GM20431 (cell line): ENCODE results near the gene DMWD.
"Not testable (repeated sequence)": the region's sequence is repeated elsewhere in the genome, so short reads cannot be mapped to it uniquely, and the experiment has no call there.

Experiments used
- in situ Hi-C: fragments of 300-500 bp; cut with MseI, MboI; formaldehyde crosslinking; loops from one replicate; pipeline ENCODE4 v1.15.0; 2020; ENCODE audit warnings: low sequenced_read_pairs; ENCODE audit not compliant: unreplicated experiment

The DMWD gene

GRCh38 chr19:45816236-45817009 is 23.8 kb upstream of the DMWD start:
- in situ Hi-C loops = no loop called here

- in situ Hi-C loops = no loop called here
These were observed 23.0 kb upstream of the DMWD start for GRCh38 chr19:45815481-45816216.

GRCh38 chr19:45814851-45815480 is 22.3 kb upstream of the DMWD start, which contains the start of gene RSPH6A:
Gene RSPH6A (minus strand): TSS chr19:45815308. CDS start chr19:45815176, 132 bp downstream.
- in situ Hi-C loops = no loop called here

GRCh38 chr19:45814166-45814780 is 21.6 kb upstream of the DMWD start:
- in situ Hi-C loops = no loop called here

GRCh38 chr19:45812297-45812696 is 19.7 kb upstream of the DMWD start:
- in situ Hi-C loops = no loop called here

- in situ Hi-C loops = no loop called here
These were observed 17.1 kb upstream of the DMWD start for GRCh38 chr19:45809643-45810159.

- in situ Hi-C loops = no loop called here
These were observed 13.1 kb upstream of the DMWD start for GRCh38 chr19:45805719-45806118.

GRCh38 chr19:45804959-45805230 is 12.2 kb upstream of the DMWD start:
- in situ Hi-C loops = no loop called here

- in situ Hi-C loops = no loop called here
These were observed 11.7 kb upstream of the DMWD start for GRCh38 chr19:45804140-45804958.

- in situ Hi-C loops = no loop called here
These were observed 9.0 kb upstream of the DMWD start for GRCh38 chr19:45801603-45802175.

- in situ Hi-C loops = no loop called here
These were observed 7.5 kb upstream of the DMWD start for GRCh38 chr19:45800070-45800553.

GRCh38 chr19:45799541-45799940 is 6.9 kb upstream of the DMWD start:
- in situ Hi-C loops = not testable (repeated sequence)

- in situ Hi-C loops = no loop called here
These were observed 6.4 kb upstream of the DMWD start for GRCh38 chr19:45798995-45799517.

GRCh38 chr19:45794627-45795026 is 2.0 kb upstream of the DMWD start:
- in situ Hi-C loops = no loop called here

- in situ Hi-C loops = no loop called here
These were observed 1.2 kb upstream of the DMWD start for GRCh38 chr19:45793876-45794275.

GRCh38 chr19:45793178-45793564 is 526 bp upstream of the DMWD start:
- in situ Hi-C loops = no loop called here

GRCh38 chr19:45791744-45792469 is 738 bp downstream of the DMWD start:
- in situ Hi-C loops = no loop called here

- in situ Hi-C loops = no loop called here
These were observed 1.7 kb downstream of the DMWD start for GRCh38 chr19:45790942-45791341.
